Memory B cell (primary cell): ENCODE measurements around the gene GCHFR.
A peak's percentile ranks its signal among the peaks of the same experiment; 100 is the strongest.

Experiments used
- ATAC-seq: fragments of 150-1000 bp; cut with Tn5 transposase; 2 replicates; pipeline ENCODE4 v1.10.0; 2021; ENCODE audit warnings: low read depth, mild to moderate bottlenecking, moderate library complexity
- DNase-seq, 2 donors: peaks; one replicate each; pipeline ENCODE4 v3.0.0; 2022; ENCODE audit warnings: low spot score in 2 of 2
- H3K27ac Mint-ChIP-seq: one replicate; pipeline ENCODE4 v1.8.0; 2022; ENCODE audit warnings: mild to moderate bottlenecking, moderate library complexity, mixed read lengths
- H3K27me3 Mint-ChIP-seq: one replicate; pipeline ENCODE4 v1.8.0; 2022; ENCODE audit warnings: mixed read lengths
- H3K36me3 Mint-ChIP-seq: one replicate; pipeline ENCODE4 v1.8.0; 2022; ENCODE audit warnings: mild to moderate bottlenecking, mixed read lengths
- H3K4me1 Mint-ChIP-seq: one replicate; pipeline ENCODE4 v1.8.0; 2022; ENCODE audit warnings: mixed read lengths
- H3K4me3 Mint-ChIP-seq: one replicate; pipeline ENCODE4 v1.8.0; 2022; ENCODE audit warnings: mild to moderate bottlenecking, moderate library complexity, mixed read lengths
- H3K9me3 Mint-ChIP-seq: one replicate; pipeline ENCODE4 v1.8.0; 2022; ENCODE audit warnings: mixed read lengths

Gene GCHFR

DNA sequence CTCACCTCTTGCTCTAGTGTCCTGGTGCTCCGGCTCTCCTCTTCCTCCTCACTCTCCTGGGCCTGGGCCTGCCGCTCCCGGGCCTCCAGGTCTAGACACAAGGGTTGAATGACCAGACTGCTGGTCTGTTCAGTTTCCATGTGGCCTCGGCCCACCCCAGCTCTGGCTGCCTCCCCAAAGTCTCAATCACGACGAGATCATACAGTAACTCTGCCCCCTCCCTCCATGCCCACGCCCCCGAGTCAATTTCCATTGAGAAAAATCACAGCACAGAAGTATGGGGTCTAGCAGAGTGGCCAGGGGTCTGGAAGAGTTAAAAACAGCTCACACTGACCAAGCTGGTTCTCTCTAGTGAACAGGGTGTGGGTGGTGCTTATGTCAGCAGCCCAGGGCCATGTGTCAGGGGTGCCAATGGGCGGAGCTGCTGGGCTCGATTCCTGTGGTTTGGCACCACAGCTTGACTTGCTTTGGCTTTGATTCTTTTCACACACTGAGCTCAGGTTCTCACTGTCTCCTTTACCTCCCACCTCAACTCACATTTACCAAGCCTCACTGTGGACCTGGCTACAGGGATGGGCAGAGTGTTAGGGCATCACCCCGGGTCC is 12.8 kb downstream of the GCHFR start:
- Mint-ChIP-seq H3K4me1 (peaks cover 2% of the 10 kb centered on the region), H3K36me3 (peaks cover 24% of the 10 kb centered on the region), H3K4me3 (no peak overlapping the region), H3K27ac (no peak overlapping the region), H3K9me3 (no peaks in the 10 kb centered on the region), H3K27me3 (no peaks in the 10 kb centered on the region)
- DNase-seq, result no peak
- ATAC-seq, result no peak

DNA sequence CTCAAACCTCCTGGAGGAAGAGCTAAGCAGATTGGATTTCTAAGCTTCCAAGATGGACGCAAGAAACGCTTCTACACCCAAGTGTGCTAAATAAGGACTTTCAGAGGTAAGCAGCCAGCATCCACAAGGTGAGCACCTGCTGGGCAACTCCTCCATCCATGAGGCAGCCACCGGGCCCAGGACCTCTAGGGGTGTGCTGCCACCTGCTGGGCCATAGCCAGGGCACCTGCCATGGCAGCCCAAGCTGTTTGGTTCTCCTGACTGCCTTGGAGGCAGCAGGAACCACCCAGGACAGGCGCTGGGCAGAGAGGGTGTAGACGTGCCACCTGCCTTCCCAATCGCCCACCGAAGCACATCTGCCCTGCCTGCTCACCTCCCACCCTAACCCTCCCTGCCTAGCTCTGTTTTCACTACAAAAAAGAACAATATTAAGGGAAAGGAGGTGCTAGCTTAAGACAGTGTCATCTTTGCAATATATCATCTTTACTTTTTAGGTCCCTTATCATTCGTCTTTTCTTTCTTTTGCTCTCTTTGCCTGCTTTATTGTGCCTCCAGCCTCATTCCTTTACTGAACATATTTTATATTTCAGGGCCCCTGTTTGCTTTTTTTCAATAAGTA is 18.9 kb downstream of the GCHFR start:
- Mint-ChIP-seq H3K36me3 (peaks cover 6% of the 10 kb centered on the region), H3K4me1 (peaks cover 2% of the 10 kb centered on the region), H3K9me3 (no peaks in the 10 kb centered on the region), H3K27me3 (no peaks in the 10 kb centered on the region), H3K27ac (no peak overlapping the region), H3K4me3 (no peak overlapping the region)
- ATAC-seq (peak; percentile 100), DNase-seq (peak; percentile 77 to 81)

DNA sequence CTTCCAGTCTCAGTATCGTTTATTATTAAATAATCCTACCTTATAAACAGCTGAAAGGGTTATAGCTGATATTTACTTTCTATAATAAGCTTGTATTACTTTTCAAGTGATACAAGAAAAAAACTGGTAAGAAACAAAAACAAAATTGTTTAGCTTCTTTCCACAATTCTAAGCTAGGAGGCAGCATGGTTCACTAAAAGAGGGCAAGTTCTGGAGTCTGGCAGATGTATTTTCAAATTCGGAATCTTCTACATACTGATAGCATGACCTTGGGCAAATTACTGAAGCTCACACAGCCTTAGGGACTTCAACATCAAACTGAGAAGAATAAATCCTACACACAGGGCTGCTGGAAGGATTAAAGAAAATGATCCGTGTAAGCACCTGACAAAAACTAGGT is 21.3 kb downstream of the GCHFR start:
- Mint-ChIP-seq H3K27ac (no peak overlapping the region), H3K36me3 (no peaks in the 10 kb centered on the region), H3K9me3 (no peaks in the 10 kb centered on the region), H3K27me3 (no peaks in the 10 kb centered on the region), H3K4me3 (no peak overlapping the region), H3K4me1 (peaks cover 8% of the 10 kb centered on the region)
- ATAC-seq (no peak), DNase-seq (no peak)

DNA sequence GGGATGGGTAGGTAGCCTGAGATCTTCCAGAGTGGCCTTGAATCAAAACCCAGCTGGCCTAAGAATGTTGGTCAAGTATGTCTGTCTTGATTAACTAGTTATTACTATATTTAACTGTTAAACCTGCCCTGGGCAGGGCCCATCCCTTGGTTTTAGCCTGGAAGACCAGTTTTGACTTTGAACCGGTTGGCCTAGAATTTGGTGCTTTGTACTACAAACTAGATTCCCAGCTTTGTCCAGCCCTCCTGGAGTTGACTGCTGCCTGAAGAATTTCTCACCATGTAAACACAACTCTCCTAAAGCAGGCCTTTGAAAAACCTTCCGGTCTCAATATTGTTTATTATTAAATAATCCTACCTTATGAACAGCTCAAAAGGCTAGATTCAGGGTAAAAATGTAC is 21.9 kb downstream of the GCHFR start:
- no peak for ATAC-seq
- no peak for DNase-seq
- no peaks in the 10 kb centered on the region for H3K27me3 Mint-ChIP-seq
- no peaks in the 10 kb centered on the region for H3K36me3 Mint-ChIP-seq
- H3K9me3 Mint-ChIP-seq, result no peaks in the 10 kb centered on the region
- H3K4me3 Mint-ChIP-seq, result no peak overlapping the region
- no peak overlapping the region for H3K27ac Mint-ChIP-seq
- peaks cover 8% of the 10 kb centered on the region for H3K4me1 Mint-ChIP-seq

DNA sequence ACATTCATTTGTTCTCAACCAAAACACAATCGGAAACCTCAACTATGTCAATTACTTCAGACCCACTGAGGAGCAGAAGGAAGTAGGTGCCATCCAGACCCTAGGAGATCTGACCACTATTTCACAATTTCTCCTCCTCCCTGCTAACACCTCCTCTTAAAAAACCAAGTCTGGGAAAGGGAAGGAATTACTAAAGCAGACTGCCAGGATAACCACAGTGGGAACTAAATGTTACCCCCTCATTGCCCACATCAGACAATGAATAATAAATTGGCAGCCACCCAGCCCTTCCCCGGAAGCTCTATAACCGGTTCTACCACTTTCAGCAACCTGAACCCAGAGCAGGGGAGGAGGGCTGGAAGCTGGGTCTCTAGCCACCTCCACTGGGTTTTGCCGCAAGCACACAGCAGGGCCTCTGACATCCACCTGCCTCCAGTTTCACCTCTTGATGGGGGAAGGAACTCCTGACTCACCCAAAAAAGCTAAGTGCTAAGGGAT is 23.5 kb downstream of the GCHFR start:
- Mint-ChIP-seq H3K4me3 (no peak overlapping the region), H3K27me3 (no peaks in the 10 kb centered on the region), H3K9me3 (no peaks in the 10 kb centered on the region), H3K27ac (peak overlapping the region; percentile 38), H3K36me3 (peaks cover 1% of the 10 kb centered on the region), H3K4me1 (peaks cover 7% of the 10 kb centered on the region)
- ATAC-seq (no peak), DNase-seq (no peak)

DNA sequence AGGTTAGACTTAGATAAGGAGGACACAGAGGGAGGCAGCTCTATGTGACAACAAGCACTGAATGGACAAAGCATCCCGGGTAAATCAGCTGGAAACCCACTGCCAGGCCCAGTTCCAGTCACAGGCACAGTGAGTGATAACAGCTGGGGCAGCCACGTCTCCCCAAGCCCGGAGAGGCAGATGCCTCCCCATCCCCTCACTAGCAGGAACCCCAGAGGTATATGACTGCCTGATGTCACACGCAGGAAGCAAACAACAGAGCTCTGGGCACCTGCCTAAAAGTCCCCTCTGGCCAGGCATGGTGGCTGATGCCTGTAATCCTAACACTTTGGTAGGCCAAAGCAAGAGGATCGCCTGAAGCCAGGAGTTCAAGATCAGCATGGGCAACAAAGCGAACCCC is 24.1 kb downstream of the GCHFR start:
- Mint-ChIP-seq H3K27ac (no peak overlapping the region), H3K4me3 (no peak overlapping the region)
- no peak for DNase-seq

DNA sequence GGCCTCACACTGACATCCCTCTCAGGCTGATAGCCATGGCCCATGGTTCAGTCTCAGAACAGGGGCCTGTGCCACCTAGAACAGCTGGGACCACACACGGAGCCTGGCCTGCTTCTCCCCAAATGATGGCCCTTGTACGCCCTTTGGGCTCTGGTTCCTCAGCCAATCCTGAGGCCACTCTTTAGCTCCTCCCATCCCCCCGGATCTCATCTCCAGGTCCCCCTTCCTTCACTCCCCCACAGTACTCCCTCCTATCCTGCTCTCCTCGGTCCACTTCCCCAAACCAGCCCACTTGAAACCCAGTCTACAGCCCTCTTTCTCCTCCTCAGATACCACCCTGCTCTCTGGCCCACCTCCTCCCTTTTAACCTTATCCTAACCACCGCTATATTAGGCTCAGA is 25.3 kb downstream of the GCHFR start:
- peaks cover 6% of the 10 kb centered on the region for H3K4me1 Mint-ChIP-seq
- no peak overlapping the region for H3K4me3 Mint-ChIP-seq
- no peak for DNase-seq
- ATAC-seq, result no peak
- H3K36me3 Mint-ChIP-seq, result peaks cover 6% of the 10 kb centered on the region
- H3K9me3 Mint-ChIP-seq, result no peaks in the 10 kb centered on the region
- no peaks in the 10 kb centered on the region for H3K27me3 Mint-ChIP-seq
- peak overlapping the region; percentile 8 for H3K27ac Mint-ChIP-seq

More for the DNA sequence above, 24.1 kb downstream of the GCHFR start:
- no peaks in the 10 kb centered on the region for H3K27me3 Mint-ChIP-seq
- H3K4me1 Mint-ChIP-seq, result peaks cover 6% of the 10 kb centered on the region
- H3K36me3 Mint-ChIP-seq, result peaks cover 2% of the 10 kb centered on the region
- ATAC-seq, result no peak
- no peaks in the 10 kb centered on the region for H3K9me3 Mint-ChIP-seq

DNA sequence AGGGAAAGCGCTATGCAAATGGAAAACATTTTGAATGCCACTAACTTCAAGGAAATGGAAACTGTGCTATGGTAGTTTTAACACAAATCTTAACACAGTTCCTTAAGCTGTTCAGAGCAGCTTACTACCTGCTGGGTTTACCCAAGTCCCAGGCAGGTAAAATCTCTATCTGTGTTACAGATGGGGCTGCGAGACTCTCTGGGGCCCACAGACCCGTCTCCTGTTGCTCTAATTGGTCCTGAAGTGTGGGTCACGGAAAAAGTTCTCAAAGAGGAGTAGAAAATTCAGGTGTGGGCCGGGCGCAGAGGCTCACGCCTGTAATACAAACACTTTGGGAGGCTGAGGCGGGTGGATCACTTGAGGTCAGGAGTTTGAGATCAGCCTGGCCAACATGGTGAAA is 26.1 kb downstream of the GCHFR start:
- Mint-ChIP-seq H3K4me1 (peaks cover 6% of the 10 kb centered on the region), H3K4me3 (no peak overlapping the region), H3K27ac (no peak overlapping the region), H3K9me3 (no peaks in the 10 kb centered on the region), H3K27me3 (no peaks in the 10 kb centered on the region), H3K36me3 (peaks cover 6% of the 10 kb centered on the region)
- ATAC-seq (no peak), DNase-seq (no peak)

DNA sequence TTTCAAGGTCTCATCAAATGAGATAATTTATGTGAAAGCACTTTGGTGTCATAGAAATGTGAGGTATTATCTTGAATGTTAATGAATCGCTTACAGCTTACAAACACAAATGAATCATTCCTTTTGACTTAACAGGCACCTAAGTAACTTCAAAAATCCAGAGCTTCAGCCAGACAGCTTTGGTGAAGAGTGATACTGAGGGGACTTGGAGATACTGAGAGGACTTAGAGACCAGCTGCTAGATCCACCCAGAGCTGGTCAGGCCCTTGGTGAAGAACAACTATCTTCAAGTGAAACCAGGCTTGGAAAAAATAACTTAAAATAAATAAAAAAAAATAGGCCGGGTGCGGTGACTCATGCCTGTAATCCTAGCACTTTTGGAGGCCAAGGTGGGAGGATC is 26.9 kb downstream of the GCHFR start:
- H3K27me3 Mint-ChIP-seq, result no peaks in the 10 kb centered on the region

DNA sequence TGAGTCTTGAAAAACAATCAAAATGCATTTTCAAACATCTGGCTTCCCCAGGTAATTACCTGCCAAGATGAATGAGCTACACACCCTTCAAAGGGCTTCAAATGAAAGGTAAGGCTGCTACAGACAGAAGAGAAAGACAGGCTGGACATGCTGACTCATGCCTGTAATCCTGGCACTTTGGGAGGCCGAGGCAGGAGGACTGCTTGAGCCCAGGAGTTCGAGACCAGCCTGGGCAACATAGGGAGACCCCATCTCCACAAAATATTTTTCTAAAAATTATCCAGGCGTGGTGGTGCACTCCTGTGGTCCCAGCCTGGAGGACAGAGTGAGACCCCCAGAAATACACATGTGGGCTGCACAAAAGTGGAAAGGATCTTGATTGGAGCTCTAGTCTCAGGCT is 28.5 kb downstream of the GCHFR start:
- ATAC-seq, result no peak
- peaks cover 9% of the 10 kb centered on the region for H3K4me1 Mint-ChIP-seq
- peaks cover 6% of the 10 kb centered on the region for H3K36me3 Mint-ChIP-seq
- H3K9me3 Mint-ChIP-seq, result no peaks in the 10 kb centered on the region
- no peaks in the 10 kb centered on the region for H3K27me3 Mint-ChIP-seq
- no peak overlapping the region for H3K27ac Mint-ChIP-seq
- no peak for DNase-seq
- no peak overlapping the region for H3K4me3 Mint-ChIP-seq

More for the DNA sequence above, 26.9 kb downstream of the GCHFR start:
- H3K36me3 Mint-ChIP-seq, result peaks cover 6% of the 10 kb centered on the region
- H3K4me1 Mint-ChIP-seq, result peaks cover 6% of the 10 kb centered on the region
- H3K4me3 Mint-ChIP-seq, result no peak overlapping the region
- ATAC-seq (no peak), DNase-seq (no peak)
- no peak overlapping the region for H3K27ac Mint-ChIP-seq
- H3K9me3 Mint-ChIP-seq, result no peaks in the 10 kb centered on the region

DNA sequence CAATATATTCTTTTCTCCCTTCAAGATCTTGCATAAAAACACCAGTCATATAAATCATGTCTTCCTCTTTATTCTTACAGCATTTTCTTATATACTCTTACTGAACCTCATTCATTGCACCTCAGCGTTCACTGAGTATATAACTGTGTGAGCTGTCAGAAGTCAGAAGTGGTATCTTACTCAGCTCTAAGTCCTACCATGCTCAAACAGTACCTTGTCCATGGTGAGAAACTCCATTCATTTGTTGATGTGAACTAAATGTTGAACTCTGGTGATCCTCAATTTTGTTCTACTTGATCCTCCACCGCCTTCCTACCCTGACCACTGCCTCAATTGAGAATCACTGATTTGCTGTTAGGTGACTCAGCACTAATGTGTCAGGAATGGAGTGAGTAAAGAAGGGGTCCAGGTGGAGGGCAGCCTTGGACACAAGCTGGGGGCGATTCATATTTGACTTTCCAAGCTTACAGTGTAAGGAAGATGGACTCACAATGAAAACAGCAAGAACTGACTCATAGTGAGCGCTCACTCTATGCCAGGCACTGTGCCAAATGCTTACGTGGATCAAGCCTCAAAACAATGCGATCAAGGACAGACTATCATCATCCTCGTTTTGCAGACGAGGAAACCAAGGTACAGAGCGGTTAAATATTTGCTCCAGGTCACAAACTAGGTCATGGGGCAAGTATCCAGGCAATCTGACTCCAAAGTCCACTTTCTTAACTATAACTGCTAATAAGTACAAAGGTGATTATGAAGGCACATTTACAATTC is 29.5 kb downstream of the GCHFR start:
- no peak for DNase-seq
- Mint-ChIP-seq H3K9me3 (no peaks in the 10 kb centered on the region), H3K27me3 (no peaks in the 10 kb centered on the region), H3K4me3 (no peak overlapping the region), H3K27ac (no peak overlapping the region), H3K36me3 (peaks cover 10% of the 10 kb centered on the region), H3K4me1 (peaks cover 14% of the 10 kb centered on the region)
- no peak for ATAC-seq

DNA sequence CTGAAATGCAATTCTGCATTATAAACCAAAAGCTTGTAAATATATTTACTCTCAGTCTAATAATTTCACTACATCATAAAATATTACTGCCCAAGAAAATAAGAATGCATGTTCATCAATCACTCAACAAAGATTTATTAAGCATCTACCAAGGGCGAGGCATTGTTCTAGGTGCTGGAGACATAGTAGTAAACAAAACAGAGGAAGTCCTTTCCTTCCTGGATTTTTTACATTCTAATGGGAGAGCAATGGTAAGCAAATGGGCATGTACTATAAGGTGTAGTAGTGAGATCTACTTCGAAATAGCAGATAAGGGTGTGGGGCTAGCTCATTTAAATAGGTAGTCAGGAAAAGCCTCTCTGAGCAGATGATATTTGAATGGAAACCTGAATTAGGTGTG is 32.2 kb downstream of the GCHFR start:
- ATAC-seq, result no peak
- H3K27ac Mint-ChIP-seq, result no peak overlapping the region
- no peak for DNase-seq

DNA sequence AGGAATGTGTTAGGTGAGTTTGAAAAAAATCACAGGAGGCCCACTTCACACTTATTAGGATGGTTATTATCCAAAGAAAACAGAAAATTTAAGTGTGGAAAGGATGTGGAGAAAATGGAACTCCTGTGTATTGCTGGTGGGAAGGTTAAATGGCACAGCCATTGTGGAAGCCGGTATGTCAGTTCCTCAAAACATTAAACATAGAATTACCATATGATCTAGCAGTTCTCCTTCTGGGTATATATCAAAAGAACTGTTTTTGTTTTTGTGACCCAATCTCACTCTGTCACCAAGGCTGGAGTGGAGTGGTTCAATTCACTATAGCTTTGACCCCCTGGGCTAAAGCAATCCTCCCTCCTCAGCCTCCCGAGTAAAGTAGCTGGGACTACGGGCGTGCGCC is 32.6 kb downstream of the GCHFR start:
- H3K27ac Mint-ChIP-seq, result no peak overlapping the region
- H3K9me3 Mint-ChIP-seq, result no peaks in the 10 kb centered on the region
- H3K4me1 Mint-ChIP-seq, result peaks cover 12% of the 10 kb centered on the region
- DNase-seq (no peak), ATAC-seq (no peak)
- no peak overlapping the region for H3K4me3 Mint-ChIP-seq
- H3K36me3 Mint-ChIP-seq, result peaks cover 14% of the 10 kb centered on the region
- no peaks in the 10 kb centered on the region for H3K27me3 Mint-ChIP-seq

More for the DNA sequence above, 32.2 kb downstream of the GCHFR start:
- no peaks in the 10 kb centered on the region for H3K9me3 Mint-ChIP-seq
- no peaks in the 10 kb centered on the region for H3K27me3 Mint-ChIP-seq
- peaks cover 12% of the 10 kb centered on the region for H3K36me3 Mint-ChIP-seq
- H3K4me3 Mint-ChIP-seq, result no peak overlapping the region
- peaks cover 11% of the 10 kb centered on the region for H3K4me1 Mint-ChIP-seq

DNA sequence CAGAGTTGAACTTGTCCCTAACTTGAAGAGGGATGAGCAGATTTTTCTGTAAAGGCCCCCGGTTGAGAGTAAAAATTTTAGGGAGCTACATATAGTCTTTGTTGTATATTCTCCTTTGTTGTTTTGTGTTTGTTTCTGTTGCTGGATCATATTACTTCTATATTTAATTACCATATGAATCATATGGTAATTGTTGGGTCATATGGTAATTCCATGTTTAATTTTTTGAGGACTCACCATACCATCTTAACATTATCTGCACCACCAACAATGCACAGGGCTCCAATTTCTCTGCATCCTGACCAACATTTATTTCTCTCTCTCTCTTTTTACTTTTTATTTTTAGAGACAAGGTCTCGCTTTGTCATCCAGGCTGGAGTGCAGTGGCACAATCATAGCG is 35.7 kb downstream of the GCHFR start:
- peaks cover 18% of the 10 kb centered on the region for H3K4me1 Mint-ChIP-seq
- no peaks in the 10 kb centered on the region for H3K9me3 Mint-ChIP-seq
- ATAC-seq (no peak), DNase-seq (no peak)
- no peak overlapping the region for H3K4me3 Mint-ChIP-seq
- peaks cover 12% of the 10 kb centered on the region for H3K36me3 Mint-ChIP-seq
- H3K27me3 Mint-ChIP-seq, result no peaks in the 10 kb centered on the region
- no peak overlapping the region for H3K27ac Mint-ChIP-seq
